ENCODE measurements around the gene ATG7. TPM values are rescaled to one million over a fixed set of nuclear protein-coding genes. Genes with fewer than 3 reads are reported as not detected.
A peak's percentile ranks its signal among the peaks of the same experiment; 100 is the strongest.

Gene ATG7
- total and polyA plus RNA-seq, 12 donors: 9.1 to 118 (median 40.0) TPM

DNA sequence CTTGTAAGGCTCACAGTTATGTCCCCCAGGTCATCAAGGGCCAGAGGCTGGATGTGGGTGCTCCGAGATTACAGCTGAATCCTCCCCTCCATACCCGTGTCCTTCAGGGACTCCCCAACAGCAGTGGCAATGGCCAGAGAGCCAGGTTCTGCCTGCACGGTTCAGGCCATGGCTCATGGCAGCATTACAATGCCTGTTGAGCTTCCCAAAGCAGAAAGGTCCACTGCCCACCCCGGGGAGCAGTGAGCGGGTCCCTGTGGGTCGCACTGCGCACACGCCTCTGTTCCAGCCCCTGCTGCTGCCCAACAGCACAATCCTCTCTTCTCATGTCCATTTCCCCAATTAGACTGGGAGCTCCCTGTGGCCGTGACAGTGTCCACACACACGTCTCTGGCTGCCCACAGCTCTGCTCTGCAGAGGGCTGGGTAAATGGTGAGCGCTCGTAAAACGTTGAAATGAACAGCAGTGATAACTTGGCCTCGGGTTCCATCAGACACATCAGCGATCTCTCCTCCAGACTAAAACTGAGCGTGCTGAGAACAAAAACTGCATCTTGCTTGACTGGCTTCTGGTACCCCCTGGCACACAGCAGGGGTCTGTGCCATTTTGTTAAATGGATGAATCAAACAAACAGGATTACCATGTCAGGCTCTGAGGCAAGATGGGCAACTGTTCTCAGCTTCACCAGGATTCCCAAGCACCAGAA lies 291.1 kb downstream of the ATG7 start:
- WGBS, 4 donors: 85 to 93% (median 87%) methylated on average over 11 to 16 of the region's 16 CpGs
- H3K4me1 ChIP-seq (replicated peaks in 1 of 2): peaks cover 7 to 29% of the 10 kb centered on the region in 2 donors
- H3K4me3 ChIP-seq: no peak overlapping the region
- intact Hi-C loops (cut with DNase I): no loop called here
- H3K36me3 ChIP-seq (replicated peaks in 1 of 2): peaks cover 0 to 46% of the 10 kb centered on the region in 2 donors
- no peaks in the 10 kb centered on the region for H3K27me3 ChIP-seq
- peak overlapping the region in 3 of 5 donors; percentile 7 to 66 (median 37) for H3K27ac ChIP-seq
- DNase-seq: peak in 2 of 7 donors; percentile 7 to 9
- TF ChIP-seq, protein P1, sequence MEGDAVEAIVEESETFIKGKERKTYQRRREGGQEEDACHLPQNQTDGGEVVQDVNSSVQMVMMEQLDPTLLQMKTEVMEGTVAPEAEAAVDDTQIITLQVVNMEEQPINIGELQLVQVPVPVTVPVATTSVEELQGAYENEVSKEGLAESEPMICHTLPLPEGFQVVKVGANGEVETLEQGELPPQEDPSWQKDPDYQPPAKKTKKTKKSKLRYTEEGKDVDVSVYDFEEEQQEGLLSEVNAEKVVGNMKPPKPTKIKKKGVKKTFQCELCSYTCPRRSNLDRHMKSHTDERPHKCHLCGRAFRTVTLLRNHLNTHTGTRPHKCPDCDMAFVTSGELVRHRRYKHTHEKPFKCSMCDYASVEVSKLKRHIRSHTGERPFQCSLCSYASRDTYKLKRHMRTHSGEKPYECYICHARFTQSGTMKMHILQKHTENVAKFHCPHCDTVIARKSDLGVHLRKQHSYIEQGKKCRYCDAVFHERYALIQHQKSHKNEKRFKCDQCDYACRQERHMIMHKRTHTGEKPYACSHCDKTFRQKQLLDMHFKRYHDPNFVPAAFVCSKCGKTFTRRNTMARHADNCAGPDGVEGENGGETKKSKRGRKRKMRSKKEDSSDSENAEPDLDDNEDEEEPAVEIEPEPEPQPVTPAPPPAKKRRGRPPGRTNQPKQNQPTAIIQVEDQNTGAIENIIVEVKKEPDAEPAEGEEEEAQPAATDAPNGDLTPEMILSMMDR (IDR thresholded peaks at IDR 0.05): no peak
- TF ChIP-seq POLR2A (IDR thresholded peaks at IDR 0.05): no peak
- H3K9me3 ChIP-seq (replicated peaks in 1 of 3): no peaks in the 10 kb centered on the region

GRCh38 chr3:11563865-11564185 lies 291.6 kb downstream of the ATG7 start:
- Histone ChIP-seq H3K36me3 (replicated peaks in 1 of 2) (peaks cover 0 to 43% of the 10 kb centered on the region in 2 donors), H3K4me1 (replicated peaks in 1 of 2) (peaks cover 8 to 34% of the 10 kb centered on the region in 2 donors), H3K9me3 (replicated peaks in 1 of 3) (no peaks in the 10 kb centered on the region), H3K27me3 (no peaks in the 10 kb centered on the region), H3K27ac (peak overlapping the region in 1 of 5 donors; percentile 66), H3K4me3 (no peak overlapping the region)
- DNase-seq: peak in 1 of 7 donors; percentile 10
- WGBS, 4 donors: 88 to 100% (median 93%) methylated on average over 2 to 7 of the region's 7 CpGs
- no peak for TF ChIP-seq POLR2A (IDR thresholded peaks at IDR 0.05)
- TF ChIP-seq, protein P1 (IDR thresholded peaks at IDR 0.05): no peak
- intact Hi-C loops (cut with DNase I): no loop called here

DNA sequence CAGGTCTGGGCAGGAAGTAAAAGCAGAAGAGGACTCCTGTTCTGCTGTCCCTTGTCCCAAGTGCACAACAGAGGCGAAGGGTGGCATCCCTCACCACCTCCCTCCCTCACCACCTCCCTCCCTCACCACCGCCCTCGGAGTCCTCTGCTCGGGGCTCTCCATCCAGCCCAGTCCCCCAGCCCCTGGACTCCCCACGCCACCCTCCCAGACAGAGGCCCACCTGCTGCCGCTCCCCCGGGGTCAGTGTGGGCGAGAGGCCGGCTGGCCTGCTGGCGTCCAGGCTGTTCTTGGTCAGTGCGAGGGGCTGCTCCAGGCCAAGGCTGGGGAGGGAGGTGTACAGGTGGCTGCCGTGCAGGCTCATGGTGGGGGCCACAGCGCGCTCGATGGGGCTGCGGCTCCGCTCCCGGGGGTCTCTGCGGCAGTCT lies 292.4 kb downstream of the ATG7 start:
- Histone ChIP-seq H3K36me3 (replicated peaks in 1 of 2) (peaks cover 0 to 37% of the 10 kb centered on the region in 2 donors), H3K9me3 (replicated peaks in 1 of 3) (no peaks in the 10 kb centered on the region), H3K4me1 (replicated peaks in 1 of 2) (peaks cover 8 to 42% of the 10 kb centered on the region in 2 donors), H3K27ac (peak overlapping the region in 1 of 5 donors; percentile 33), H3K27me3 (no peaks in the 10 kb centered on the region), H3K4me3 (no peak overlapping the region)
- no peak for DNase-seq
- intact Hi-C loops (cut with DNase I): no loop called here
- TF ChIP-seq, protein P1 (IDR thresholded peaks at IDR 0.05): no peak
- TF ChIP-seq POLR2A (IDR thresholded peaks at IDR 0.05): no peak
- WGBS, 4 donors: 79 to 94% (median 88%) methylated on average over 15 to 19 of the region's 19 CpGs

DNA sequence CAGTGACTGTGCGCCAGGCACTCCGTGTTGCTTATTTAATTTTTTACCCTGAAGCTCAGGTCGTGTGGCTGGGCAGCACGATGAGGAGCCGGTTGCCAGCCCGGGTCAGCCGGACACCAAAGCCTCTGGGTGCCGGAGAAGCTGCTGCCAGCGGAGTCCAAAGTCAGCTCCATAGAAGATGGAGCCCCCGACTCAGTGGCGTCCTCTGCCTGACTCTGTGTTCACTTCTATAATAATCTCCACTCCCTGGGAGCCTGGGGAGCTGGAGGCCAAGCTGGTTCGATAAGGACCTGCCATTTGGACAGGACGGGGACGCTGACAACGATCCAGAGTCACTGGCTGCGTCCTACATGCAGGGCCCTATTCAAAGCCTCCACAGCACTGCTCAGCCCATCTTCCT lies 292.9 kb downstream of the ATG7 start:
- no peak overlapping the region for H3K27ac ChIP-seq
- no peak overlapping the region for H3K4me3 ChIP-seq
- peaks cover 0 to 37% of the 10 kb centered on the region in 2 donors for H3K36me3 ChIP-seq (replicated peaks in 1 of 2)
- TF ChIP-seq POLR2A (IDR thresholded peaks at IDR 0.05): no peak
- TF ChIP-seq, protein P1 (IDR thresholded peaks at IDR 0.05): no peak
- intact Hi-C loops (cut with DNase I): no loop called here
- 82 to 86% (median 84%) methylated on average over 6 to 16 of the region's 16 CpGs for WGBS, 4 donors
- H3K27me3 ChIP-seq: no peaks in the 10 kb centered on the region
- DNase-seq: peak in 1 of 7 donors; percentile 16
- H3K9me3 ChIP-seq (replicated peaks in 1 of 3): no peaks in the 10 kb centered on the region
- H3K4me1 ChIP-seq (replicated peaks in 1 of 2): peaks cover 8 to 42% of the 10 kb centered on the region in 2 donors
